Measurements from ENCODE around the gene GALNT17. TPM values are rescaled to one million over a fixed set of nuclear protein-coding genes. Genes with fewer than 3 reads are reported as not detected.
"Not testable (repeated sequence)": the region's sequence is repeated elsewhere in the genome, so short reads cannot be mapped to it uniquely, and the experiment has no call there.

The GALNT17 gene
- total RNA-seq, 2 experiments from 2014 or later = not detected

- Mint-ChIP-seq H3K4me1 (no peaks in the 10 kb centered on the region), H3K27ac (no peak overlapping the region), H3K36me3 (peaks cover 1% of the 10 kb centered on the region), H3K9me3 (ENCODE audit: low read depth) (peaks cover 11% of the 10 kb centered on the region), H3K4me3 (no peak overlapping the region), H3K27me3 (no peaks in the 10 kb centered on the region)
- no peak for ATAC-seq
- no peak for DNase-seq
- CTCF ChIA-PET = no interaction called here
These were observed 493.6 kb downstream of the GALNT17 start for GRCh38 chr7:71625545-71625944.

GRCh38 chr7:71626206-71626605 is 494.3 kb downstream of the GALNT17 start:
- H3K27ac Mint-ChIP-seq = no peak overlapping the region
- DNase-seq (no peak), ATAC-seq (no peak)
- H3K4me3 Mint-ChIP-seq = no peak overlapping the region
- H3K27me3 Mint-ChIP-seq = no peaks in the 10 kb centered on the region
- CTCF ChIA-PET = no interaction called here
- H3K36me3 Mint-ChIP-seq = peaks cover under 1% of the 10 kb centered on the region
- H3K9me3 Mint-ChIP-seq (ENCODE audit: low read depth) = peaks cover 11% of the 10 kb centered on the region
- no peaks in the 10 kb centered on the region for H3K4me1 Mint-ChIP-seq

GRCh38 chr7:71627651-71628050 is 495.7 kb downstream of the GALNT17 start:
- Mint-ChIP-seq H3K36me3 (no peaks in the 10 kb centered on the region), H3K4me3 (no peak overlapping the region), H3K27me3 (no peaks in the 10 kb centered on the region), H3K4me1 (no peaks in the 10 kb centered on the region), H3K27ac (no peak overlapping the region), H3K9me3 (ENCODE audit: low read depth) (peaks cover 8% of the 10 kb centered on the region)
- CTCF ChIA-PET = no interaction called here
- ATAC-seq (no peak), DNase-seq (no peak)

GRCh38 chr7:71630516-71630915 is 498.6 kb downstream of the GALNT17 start:
- Mint-ChIP-seq H3K36me3 (no peaks in the 10 kb centered on the region), H3K9me3 (ENCODE audit: low read depth) (peaks cover 6% of the 10 kb centered on the region), H3K4me3 (no peak overlapping the region), H3K27ac (no peak overlapping the region), H3K4me1 (no peaks in the 10 kb centered on the region), H3K27me3 (no peaks in the 10 kb centered on the region)
- DNase-seq (no peak), ATAC-seq (no peak)
- CTCF ChIA-PET = interaction anchor here (1.0 kb wide), 1 partner anchor 20 kb away, joined by 3 read pairs; no protein-coding TSS in a partner anchor

DNA sequence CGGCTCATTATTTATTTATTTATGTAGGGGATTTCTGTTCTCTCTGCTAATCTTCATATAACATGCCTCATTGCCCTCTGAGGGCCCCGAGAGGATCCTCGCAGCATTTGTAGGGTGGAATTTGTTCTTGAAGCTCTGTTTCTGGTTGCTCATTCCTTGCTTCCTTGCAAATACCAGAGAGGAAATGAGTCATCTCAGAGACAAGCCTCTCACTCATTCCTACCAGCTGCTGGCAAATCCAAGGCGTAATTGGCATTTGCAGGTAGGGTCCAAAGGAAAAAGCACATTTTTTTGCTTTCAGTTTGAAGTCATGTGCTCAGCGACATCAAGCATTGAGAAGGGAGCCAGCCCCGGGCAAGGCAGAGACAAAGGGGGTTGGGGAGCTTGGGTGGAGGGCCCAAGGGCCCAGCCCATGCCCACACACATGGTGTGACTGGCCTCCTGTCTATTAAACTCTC is 501.6 kb downstream of the GALNT17 start:
- CTCF ChIA-PET = no interaction called here

DNA sequence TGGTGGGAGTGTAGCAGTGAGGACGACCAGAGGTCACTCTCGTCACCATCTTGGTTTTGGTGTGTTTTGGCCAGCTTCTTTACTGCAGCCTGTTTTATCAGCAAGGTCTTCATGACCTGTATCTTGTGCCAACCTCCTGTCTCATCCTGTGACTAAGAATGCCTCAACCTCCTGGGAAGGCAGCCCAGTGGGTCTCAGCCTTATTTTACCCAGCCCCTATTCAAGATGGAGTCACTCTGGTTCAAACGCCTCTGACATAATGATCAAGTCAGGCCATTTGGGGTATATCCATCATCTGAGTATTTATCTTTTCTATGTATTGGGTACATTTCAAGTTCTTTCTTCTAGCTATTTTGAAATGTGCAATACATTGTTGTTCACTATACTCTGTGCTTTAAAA is 503.9 kb downstream of the GALNT17 start:
- H3K4me3 Mint-ChIP-seq, DNase-seq, H3K36me3 Mint-ChIP-seq, H3K27me3 Mint-ChIP-seq, CTCF ChIA-PET, ATAC-seq, H3K27ac Mint-ChIP-seq, H3K4me1 Mint-ChIP-seq: not testable (repeated sequence)
- H3K9me3 Mint-ChIP-seq (ENCODE audit: low read depth) = peaks cover 10% of the 10 kb centered on the region

More for the DNA sequence above, 501.6 kb downstream of the GALNT17 start:
- H3K4me3 Mint-ChIP-seq = no peak overlapping the region
- no peaks in the 10 kb centered on the region for H3K4me1 Mint-ChIP-seq
- DNase-seq = no peak
- no peak overlapping the region for H3K27ac Mint-ChIP-seq
- H3K27me3 Mint-ChIP-seq = no peaks in the 10 kb centered on the region
- peaks cover 11% of the 10 kb centered on the region for H3K9me3 Mint-ChIP-seq (ENCODE audit: low read depth)
- no peaks in the 10 kb centered on the region for H3K36me3 Mint-ChIP-seq
- ATAC-seq = no peak

DNA sequence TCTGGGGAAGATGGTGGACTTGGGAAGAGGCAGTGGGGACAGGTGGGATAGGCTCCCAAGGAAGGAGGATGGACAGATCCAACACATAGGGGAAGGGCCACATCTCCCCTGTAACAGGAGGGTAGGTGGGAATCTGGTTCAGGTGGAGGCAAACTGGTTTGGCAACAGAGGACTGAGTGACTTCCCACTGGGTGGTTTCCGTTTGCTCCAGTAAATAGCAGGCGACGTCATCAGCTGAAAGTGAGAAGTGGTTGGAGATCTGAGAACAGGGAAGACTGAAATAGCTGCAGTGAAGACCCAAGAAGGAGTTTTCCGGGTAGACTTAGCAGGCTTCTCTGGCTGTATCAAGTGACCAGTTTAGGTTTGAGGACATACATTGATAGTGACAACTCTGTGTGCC is 504.4 kb downstream of the GALNT17 start:
- H3K4me1 Mint-ChIP-seq = no peaks in the 10 kb centered on the region
- H3K9me3 Mint-ChIP-seq (ENCODE audit: low read depth) = peaks cover 10% of the 10 kb centered on the region
- no peaks in the 10 kb centered on the region for H3K36me3 Mint-ChIP-seq
- DNase-seq = no peak
- no peak overlapping the region for H3K4me3 Mint-ChIP-seq
- no peak overlapping the region for H3K27ac Mint-ChIP-seq
- CTCF ChIA-PET = no interaction called here
- ATAC-seq = no peak
- H3K27me3 Mint-ChIP-seq = no peaks in the 10 kb centered on the region

GRCh38 chr7:71637578-71637977 is 505.6 kb downstream of the GALNT17 start:
- Mint-ChIP-seq H3K27me3 (no peaks in the 10 kb centered on the region), H3K4me1 (no peaks in the 10 kb centered on the region), H3K36me3 (no peaks in the 10 kb centered on the region), H3K27ac (no peak overlapping the region), H3K4me3 (no peak overlapping the region), H3K9me3 (ENCODE audit: low read depth) (peaks cover 16% of the 10 kb centered on the region)
- DNase-seq (no peak), ATAC-seq (no peak)
- CTCF ChIA-PET = no interaction called here

- Mint-ChIP-seq H3K9me3 (ENCODE audit: low read depth) (peaks cover 16% of the 10 kb centered on the region), H3K36me3 (no peaks in the 10 kb centered on the region), H3K27me3 (no peaks in the 10 kb centered on the region), H3K27ac (no peak overlapping the region), H3K4me1 (no peaks in the 10 kb centered on the region), H3K4me3 (no peak overlapping the region)
- CTCF ChIA-PET = no interaction called here
- ATAC-seq (no peak), DNase-seq (no peak)
These were observed 506.2 kb downstream of the GALNT17 start for GRCh38 chr7:71638108-71638507.

DNA sequence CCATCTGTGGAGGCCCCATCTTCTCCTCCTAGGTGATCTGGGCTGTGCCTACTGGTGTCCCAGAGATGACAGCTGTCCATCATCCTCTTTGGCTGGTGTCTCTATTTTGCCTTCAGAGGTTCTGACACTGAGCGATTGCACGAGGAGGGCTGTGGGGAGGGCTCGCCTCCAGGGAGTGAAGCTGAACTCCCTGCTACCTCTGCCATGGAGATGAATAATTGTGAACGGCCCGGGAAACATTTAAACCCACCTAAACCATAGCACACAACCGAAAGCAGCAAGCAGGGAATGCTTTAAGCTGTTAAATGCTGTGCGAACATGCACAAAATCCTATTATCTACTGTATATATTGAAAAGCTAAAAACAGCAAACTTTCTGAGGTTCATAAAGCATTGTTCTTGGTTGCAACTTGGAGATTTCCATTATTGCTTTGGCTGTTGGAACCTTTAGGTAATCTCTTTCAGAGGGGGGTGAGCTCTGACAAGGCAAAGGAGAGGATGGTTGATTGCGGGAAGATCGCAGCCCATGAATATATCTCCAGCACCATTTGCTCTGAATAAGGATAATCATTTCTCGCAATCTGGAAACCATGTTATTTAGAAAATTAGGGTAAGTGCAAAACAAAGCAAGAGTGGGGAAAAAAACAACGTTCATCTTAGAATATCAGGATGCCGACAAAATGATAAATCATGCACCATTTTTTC is 507.6 kb downstream of the GALNT17 start:
- DNase-seq (no peak), ATAC-seq (no peak)
- Mint-ChIP-seq H3K27ac (no peak overlapping the region), H3K9me3 (ENCODE audit: low read depth) (peaks cover 16% of the 10 kb centered on the region), H3K27me3 (no peaks in the 10 kb centered on the region), H3K36me3 (no peaks in the 10 kb centered on the region), H3K4me1 (no peaks in the 10 kb centered on the region), H3K4me3 (no peak overlapping the region)
- CTCF ChIA-PET = no interaction called here

DNA sequence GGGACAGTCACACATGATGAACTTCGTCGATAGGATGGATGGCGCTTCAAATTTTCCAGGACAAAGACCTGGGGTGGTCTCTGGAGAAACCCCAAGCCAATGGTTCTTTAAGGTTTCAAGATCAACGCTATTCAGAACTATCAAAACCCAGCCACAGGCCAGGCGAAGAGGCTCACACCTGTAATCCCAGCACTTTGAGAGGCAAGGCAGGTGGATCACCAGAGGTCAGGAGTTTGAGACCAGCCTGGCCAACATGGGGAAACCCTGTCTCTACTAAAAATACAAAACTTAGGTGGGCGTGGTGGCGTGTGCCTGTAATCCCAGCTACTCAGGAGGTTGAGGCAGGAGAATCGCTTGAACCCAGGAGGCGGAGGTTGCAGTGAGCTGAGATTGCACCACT is 511.1 kb downstream of the GALNT17 start:
- H3K9me3 Mint-ChIP-seq (ENCODE audit: low read depth) = peaks cover 21% of the 10 kb centered on the region
- H3K4me3 Mint-ChIP-seq, H3K4me1 Mint-ChIP-seq, H3K36me3 Mint-ChIP-seq, DNase-seq, H3K27me3 Mint-ChIP-seq, H3K27ac Mint-ChIP-seq, ATAC-seq, CTCF ChIA-PET: not testable (repeated sequence)

DNA sequence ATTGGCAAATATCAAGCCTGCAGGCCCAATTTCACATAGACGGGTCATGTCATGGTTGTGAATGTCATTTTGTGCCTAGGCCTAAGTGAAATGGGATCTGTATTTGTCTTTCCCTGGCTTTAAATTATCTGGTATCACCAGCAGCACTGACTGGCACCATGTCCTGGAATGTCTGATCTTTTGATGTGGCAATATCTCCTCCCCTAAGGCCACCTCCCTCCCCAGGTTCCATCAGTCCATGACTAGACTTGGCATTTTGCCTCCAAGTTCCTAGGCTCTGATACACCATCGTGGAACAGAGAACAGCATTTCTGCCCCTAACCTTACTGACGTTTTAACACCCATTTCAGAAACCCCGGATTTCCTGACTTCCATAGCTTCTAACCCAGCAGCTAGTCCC is 513.9 kb downstream of the GALNT17 start:
- H3K4me3 Mint-ChIP-seq = no peak overlapping the region
- H3K27me3 Mint-ChIP-seq = no peaks in the 10 kb centered on the region
- CTCF ChIA-PET = no interaction called here
- peaks cover 21% of the 10 kb centered on the region for H3K9me3 Mint-ChIP-seq (ENCODE audit: low read depth)
- H3K36me3 Mint-ChIP-seq = peaks cover 2% of the 10 kb centered on the region
- no peak overlapping the region for H3K27ac Mint-ChIP-seq
- no peak for ATAC-seq
- no peaks in the 10 kb centered on the region for H3K4me1 Mint-ChIP-seq
- no peak for DNase-seq

- H3K27me3 Mint-ChIP-seq = no peaks in the 10 kb centered on the region
- H3K4me3 Mint-ChIP-seq = no peak overlapping the region
- no peaks in the 10 kb centered on the region for H3K4me1 Mint-ChIP-seq
These were observed 517.9 kb downstream of the GALNT17 start for GRCh38 chr7:71649812-71650211.

DNA sequence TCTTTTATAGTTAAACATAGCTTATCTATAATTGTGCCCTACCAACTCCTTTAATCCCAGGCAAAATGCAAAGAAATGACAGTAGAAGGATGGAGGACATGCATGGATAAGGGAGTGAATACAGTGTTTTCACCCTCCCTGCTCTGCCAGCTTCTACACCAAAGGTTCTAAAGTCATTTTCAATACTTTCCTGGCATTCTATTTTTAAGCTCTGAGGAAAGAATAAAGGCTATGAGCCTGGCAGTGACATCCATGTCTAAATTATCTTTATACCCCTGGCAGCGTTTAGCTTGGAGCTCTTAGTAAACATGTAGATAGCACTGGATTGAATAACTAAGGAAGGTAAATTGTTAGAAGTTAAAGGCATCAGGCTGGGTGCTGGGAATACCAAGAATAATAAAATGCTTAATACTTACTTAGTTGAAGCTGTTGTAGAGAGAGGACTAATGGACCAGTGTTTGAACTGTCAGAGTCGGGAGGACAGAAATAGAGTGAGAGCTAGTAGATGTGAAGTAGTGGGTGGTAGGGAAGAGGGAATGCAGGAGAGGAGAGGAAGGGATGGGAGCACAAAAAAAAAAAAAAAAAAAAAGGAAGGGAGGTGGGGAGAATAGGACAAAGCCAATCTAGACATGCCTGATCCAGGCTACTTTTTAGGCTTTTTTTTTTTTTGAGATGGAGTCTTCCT is 518.9 kb downstream of the GALNT17 start:
- H3K27ac Mint-ChIP-seq = no peak overlapping the region
- no peaks in the 10 kb centered on the region for H3K27me3 Mint-ChIP-seq
- DNase-seq (no peak), ATAC-seq (no peak)
- no peaks in the 10 kb centered on the region for H3K36me3 Mint-ChIP-seq
- no peak overlapping the region for H3K4me3 Mint-ChIP-seq
- no peaks in the 10 kb centered on the region for H3K4me1 Mint-ChIP-seq
- peaks cover 15% of the 10 kb centered on the region for H3K9me3 Mint-ChIP-seq (ENCODE audit: low read depth)
- CTCF ChIA-PET = interaction anchor here (0.9 kb wide), 1 partner anchor 20 kb away, joined by 3 read pairs; no protein-coding TSS in a partner anchor

More at GRCh38 chr7:71649812-71650211, 517.9 kb downstream of the GALNT17 start:
- CTCF ChIA-PET = no interaction called here
- Mint-ChIP-seq H3K36me3 (peaks cover 2% of the 10 kb centered on the region), H3K27ac (no peak overlapping the region), H3K9me3 (ENCODE audit: low read depth) (peaks cover 18% of the 10 kb centered on the region)
- no peak for ATAC-seq
- no peak for DNase-seq

Measured in activated CD8-positive, alpha-beta memory T cell treated with anti-CD3 and anti-CD28 coated beads, Interleukin-2, amount 10 ng/mL, durations not matched to agents 7 days and 5 days (primary cell).